HepG2 (cell line): ENCODE measurements around the gene CTAGE1. TPM values are rescaled to one million over a fixed set of nuclear protein-coding genes. Genes with fewer than 3 reads are reported as not detected.

ENCODE experiments used
- ARID5B ChIP-seq: IDR thresholded peaks from 2 replicates; pipeline ENCODE4 v1.4.0; 2020; ENCODE audit warnings: mild to moderate bottlenecking, missing genetic modification reagents
- FOXA1 ChIP-seq, 2 experiments: fragments of 450-650 bp in 1 of 2; sonication (generic) in 1 of 2; formaldehyde crosslinking in 1 of 2; IDR thresholded peaks; 2 replicates each; pipeline versions ENCODE4 v1.4.0 to v1.6.1; 2016 to 2020; ENCODE audit warnings: missing genetic modification reagents in 1 of 2
- PATZ1 ChIP-seq: sonication (generic); formaldehyde crosslinking; IDR thresholded peaks from 2 replicates; pipeline ENCODE4 v1.4.0; 2020; ENCODE audit warnings: missing genetic modification reagents
- SKI ChIP-seq: fragments of 450-650 bp; IDR thresholded peaks from one replicate; pipeline ENCODE4 v1.6.1; 2018; ENCODE audit warnings: mild to moderate bottlenecking; ENCODE audit not compliant: partially characterized antibody
- ZBTB7A ChIP-seq: sonication (generic); formaldehyde crosslinking; IDR thresholded peaks from 2 replicates; pipeline ENCODE4 v1.8.0; 2022; ENCODE audit warnings: mild to moderate bottlenecking, missing genetic modification reagents
- ZNF292 ChIP-seq: sonication (generic); formaldehyde crosslinking; IDR thresholded peaks from 2 replicates; pipeline ENCODE4 v1.8.1; 2022; ENCODE audit warnings: mild to moderate bottlenecking, low read depth, missing genetic modification reagents, borderline replicate concordance
- ZNF691 ChIP-seq: sonication (generic); formaldehyde crosslinking; IDR thresholded peaks from 2 replicates; pipeline ENCODE4 v1.4.0; 2020; ENCODE audit warnings: missing genetic modification reagents, low read depth, mild to moderate bottlenecking, borderline replicate concordance
- ZNF713 ChIP-seq: sonication (generic); formaldehyde crosslinking; IDR thresholded peaks from 2 replicates; pipeline ENCODE4 v1.4.0; 2020; ENCODE audit warnings: mild to moderate bottlenecking, missing genetic modification reagents
- polyA plus RNA-seq, 8 experiments: library from polyadenylated mRNA; depleted of rRNA in 3 of 8; stranded (reverse) in 7 of 8; unstranded in 1 of 8; fragments of >200 nt; fragmentation: Illumina TruSeq in 4 of 8; extraction: Trizol in 4 of 8; gene quantifications; 2 replicates each; pipeline versions ENCODE4 v1.2.1 to v1.2.3, GENCODE V29; 2011 to 2016; ENCODE audit warnings: low read depth in 4 of 8, missing spikeins in 1 of 8, mixed read lengths in 1 of 8; ENCODE audit not compliant: insufficient read depth in 1 of 8
- total RNA-seq, 5 experiments: library from RNA; depleted of rRNA; stranded (reverse); fragments of >200 nt; fragmentation: Illumina TruSeq; extraction: Trizol; gene quantifications; 2 replicates each; pipeline ENCODE4 v1.2.3, GENCODE V29; 2016; ENCODE audit warnings: low read depth in 1 of 5

The CTAGE1 gene
- total and polyA plus RNA-seq, 2 of the 13 experiments (the other 11 are each of a cell fraction or from before 2014, with no cell fraction given), result 0.02 TPM; not detected in 1

GRCh38 chr18:22466608-22467395 lies 49.1 kb upstream of the CTAGE1 start (continued):
- TF ChIP-seq ARID5B (CRISPR knock-in tag) (peak; percentile 35; the same call in 1 of the 2 replicates), ZNF713 (CRISPR knock-in tag) (no peak), ZBTB7A (CRISPR knock-in tag) (no peak), SKI (peak; percentile 22), ZNF691 (CRISPR knock-in tag) (peak; percentile 95), ZNF292 (CRISPR knock-in tag) (no peak), FOXA1 (IDR thresholded peaks at IDR 0.05) (no peak), FOXA1 (CRISPR knock-in tag; IDR thresholded peaks at IDR 0.05) (peak; percentile 19; the same call in 1 of the 2 replicates), PATZ1 (CRISPR knock-in tag) (0 out of 2 replicates have a peak, but pooled peaks have one; percentile 11)
